Activated CD8-positive, alpha-beta memory T cell treated with anti-CD3 and anti-CD28 coated beads for 24 hours (primary cell): ENCODE data around the gene VWA5B2.

Source experiments
- DNase-seq: peaks from one replicate; pipeline ENCODE4 v3.0.0-alpha.2; 2020

Gene VWA5B2

DNA sequence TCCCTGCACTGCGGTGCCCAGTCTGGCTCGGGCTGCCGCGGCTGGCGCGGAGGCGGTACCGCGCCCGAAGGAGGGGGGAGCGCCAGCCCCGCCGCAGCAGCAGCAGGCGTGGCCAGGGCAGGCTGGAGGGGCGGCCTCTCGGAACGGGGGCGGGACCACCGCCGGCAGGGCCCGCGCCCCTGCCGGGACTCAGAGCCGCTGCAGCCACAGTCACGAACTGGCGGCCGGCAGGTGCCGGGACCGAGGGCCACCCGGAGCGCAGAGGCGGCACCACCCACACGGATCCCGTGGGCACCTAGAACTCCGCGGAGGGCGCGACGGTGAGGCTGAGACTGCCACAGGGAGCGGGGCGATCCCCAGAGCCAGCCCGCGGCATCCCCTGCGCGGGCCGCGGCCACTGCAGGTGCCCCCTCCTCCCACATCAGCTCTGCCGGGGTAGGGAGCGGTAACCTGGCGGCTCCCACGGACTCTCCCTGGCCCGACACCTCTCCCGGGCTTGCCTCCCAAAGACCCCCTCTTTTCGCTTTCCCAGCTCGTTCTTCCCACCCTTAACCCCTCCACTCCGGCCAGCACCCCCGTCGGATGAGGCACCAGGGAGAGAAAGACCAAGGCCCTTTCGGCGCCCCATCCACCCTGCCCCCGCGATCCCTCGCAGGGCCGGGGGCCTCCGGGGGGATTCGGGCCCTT lies at the start of gene VWA5B2:
Gene VWA5B2, plus strand, starts transcription at position 192 of the 687 bp plus-strand sequence. CDS start 944 bp downstream, outside the sequence.
- peak; percentile 87 for DNase-seq

DNA sequence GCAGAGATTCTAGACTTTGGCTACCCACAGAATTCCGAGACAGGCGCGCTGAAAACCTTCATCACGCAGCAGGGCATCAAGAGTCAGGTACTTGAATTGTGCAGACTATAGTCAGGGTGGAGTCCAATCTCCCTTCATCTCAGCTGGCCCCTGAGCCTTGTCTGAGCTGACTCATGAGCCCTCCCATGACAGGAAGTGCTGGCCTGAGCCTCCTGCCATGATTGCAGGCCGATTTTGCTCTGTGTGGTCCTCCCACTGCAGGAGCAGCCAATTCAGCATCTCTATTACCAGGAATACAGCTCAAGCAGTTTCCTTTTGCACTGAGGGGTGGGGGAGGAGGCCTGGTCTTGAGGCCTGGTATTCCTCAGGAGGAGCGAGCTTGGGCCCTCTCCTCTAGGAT lies 49.2 kb upstream of the VWA5B2 start:
- no peak for DNase-seq

DNA sequence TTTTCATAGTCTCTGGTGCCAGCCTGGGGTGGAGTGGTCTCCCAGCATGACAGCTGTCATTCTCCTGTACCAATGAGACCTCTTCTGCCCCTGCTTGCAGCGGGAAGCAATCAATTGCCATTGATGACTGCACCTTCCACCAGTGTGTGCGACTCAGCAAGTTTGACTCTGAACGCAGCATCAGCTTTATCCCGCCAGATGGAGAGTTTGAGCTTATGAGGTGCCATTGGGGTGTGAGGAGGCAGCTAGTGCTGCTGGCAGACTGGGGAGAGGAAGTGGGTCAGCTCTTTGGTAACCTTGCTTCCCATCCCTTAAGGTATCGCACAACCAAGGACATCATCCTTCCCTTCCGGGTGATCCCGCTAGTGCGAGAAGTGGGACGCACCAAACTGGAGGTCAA lies 47.8 kb upstream of the VWA5B2 start:
- no peak for DNase-seq

DNA sequence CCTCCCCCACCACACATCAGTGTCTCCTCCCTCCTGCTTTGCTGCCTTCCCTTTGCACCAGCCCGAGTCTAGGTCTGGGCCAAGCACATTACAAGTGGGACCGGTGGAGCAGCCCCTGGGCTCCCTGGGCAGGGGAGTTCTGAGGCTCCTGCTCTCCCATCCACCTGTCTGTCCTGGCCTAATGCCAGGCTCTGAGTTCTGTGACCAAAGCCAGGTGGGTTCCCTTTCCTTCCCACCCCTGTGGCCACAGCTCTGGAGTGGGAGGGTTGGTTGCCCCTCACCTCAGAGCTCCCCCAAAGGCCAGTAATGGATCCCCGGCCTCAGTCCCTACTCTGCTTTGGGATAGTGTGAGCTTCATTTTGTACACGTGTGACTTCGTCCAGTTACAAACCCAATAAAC lies 45.7 kb upstream of the VWA5B2 start:
- DNase-seq = no peak

DNA sequence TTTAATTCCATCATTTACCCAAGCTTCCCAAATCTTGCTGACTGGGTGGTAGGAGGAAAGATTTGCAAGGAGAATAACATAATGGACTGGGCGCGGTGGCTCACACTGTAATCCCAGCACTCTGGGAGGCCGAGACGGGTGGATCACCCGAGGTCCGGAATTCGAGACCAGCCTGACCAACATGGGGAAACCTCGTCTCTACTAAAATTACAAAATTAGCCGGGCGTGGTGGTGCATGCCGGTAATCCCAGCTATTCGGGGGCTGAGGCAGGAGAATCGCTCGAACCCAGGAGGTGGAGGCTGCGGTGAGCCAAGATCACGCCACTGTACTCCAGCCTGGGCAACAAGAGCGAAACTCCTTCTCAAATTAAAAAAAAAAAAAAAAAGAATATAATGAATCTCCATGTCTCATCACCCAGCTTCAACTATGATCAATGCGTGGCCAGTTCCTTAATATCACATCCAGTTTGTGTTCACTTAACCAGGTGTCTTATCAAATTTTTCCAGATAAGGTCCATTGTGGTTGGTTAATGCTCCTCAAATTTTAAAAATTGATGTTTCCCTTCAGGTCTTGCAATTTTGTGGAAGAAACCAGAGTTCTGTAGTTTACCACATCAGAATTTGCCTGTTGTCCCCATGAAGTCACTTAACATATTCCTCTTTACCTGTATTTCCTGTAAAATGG lies 44.7 kb upstream of the VWA5B2 start:
- DNase-seq = no peak

DNA sequence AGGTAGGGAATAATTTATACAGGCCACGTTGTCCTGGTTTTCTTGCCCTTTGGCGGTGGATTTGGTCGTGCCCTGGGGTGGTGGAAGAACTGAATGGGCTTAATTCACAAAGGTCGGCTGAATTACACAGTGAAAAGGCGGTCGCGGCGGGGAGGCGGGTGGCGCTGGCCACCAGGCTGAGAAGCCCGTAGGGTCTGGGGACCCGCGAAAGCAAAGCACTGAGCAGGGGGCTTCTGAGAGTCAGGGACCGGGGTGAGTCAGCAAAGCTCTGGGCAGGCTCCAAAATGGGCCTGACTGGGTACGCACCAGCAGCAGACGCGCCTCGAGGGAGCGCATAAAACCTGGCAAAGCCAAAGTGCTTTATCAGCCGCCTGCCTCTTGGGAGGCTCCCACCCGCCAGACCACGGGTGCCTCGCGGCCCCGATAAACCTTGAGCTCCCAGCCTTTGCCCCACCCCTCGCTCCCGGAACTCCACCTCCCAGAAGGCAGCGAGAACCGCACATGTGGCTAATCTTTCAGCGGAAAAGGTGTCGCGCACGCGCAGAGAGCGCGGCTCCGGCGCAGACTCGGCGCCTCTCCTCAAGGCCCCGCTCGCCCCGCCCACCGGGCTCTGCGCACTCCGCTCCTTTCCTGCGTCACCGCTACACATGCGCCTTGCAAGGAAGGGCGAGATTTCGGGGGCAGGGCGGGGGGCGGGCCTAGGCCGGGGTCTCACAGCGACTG lies 43.8 kb upstream of the VWA5B2 start:
- peak; percentile 99 for DNase-seq

DNA sequence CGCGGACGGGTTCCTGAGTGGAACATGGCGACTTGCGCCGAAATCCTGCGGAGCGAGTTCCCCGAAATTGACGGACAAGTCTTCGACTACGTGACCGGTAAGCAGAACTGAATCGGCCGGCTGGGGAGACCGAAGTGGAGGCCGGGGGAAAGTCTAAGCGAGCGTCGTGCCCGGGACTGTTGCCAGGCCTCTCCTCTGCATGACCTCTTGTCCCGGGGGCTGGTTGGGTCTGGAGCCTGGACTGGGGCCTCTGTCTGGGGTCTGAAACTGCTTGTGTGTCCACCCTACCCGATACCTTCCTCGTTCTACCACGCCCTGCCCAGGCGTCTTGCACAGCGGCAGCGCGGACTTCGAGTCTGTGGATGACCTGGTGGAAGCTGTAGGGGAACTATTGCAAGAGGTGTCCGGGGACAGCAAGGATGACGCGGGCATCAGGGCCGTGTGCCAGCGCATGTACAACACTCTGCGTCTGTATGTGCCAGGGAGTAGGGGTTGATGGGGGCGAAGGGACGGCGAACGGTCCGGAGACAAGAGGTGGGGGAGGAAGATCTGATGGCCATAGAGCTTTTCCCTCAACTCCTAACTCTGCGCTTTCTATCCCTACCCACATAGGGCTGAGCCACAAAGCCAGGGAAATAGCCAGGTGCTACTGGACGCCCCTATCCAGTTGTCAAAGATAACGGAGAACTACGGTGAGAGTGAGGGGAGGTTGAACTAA lies 43.0 kb upstream of the VWA5B2 start, which contains the start of gene ABCF3:
Gene ABCF3, plus strand, starts transcription at position 16 of the 718 bp plus-strand sequence. Its CDS starts 9 bp downstream, at position 25.
- no peak for DNase-seq

DNA sequence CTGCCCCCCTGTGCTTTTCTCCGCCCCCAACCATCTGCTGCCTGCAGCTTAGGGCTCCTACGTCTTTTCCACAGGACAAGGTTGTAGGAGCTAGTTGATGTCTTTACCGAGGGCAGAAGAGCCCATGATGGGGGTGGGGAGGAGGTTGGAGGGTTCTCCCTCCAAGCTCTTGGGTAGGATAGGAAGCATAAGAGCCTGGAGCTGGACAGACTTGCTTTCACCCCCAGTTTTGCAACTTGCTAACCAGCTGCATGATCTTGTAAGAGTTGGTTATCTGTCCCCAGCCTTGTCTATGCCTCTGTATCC lies 42.5 kb upstream of the VWA5B2 start:
- no peak for DNase-seq

DNA sequence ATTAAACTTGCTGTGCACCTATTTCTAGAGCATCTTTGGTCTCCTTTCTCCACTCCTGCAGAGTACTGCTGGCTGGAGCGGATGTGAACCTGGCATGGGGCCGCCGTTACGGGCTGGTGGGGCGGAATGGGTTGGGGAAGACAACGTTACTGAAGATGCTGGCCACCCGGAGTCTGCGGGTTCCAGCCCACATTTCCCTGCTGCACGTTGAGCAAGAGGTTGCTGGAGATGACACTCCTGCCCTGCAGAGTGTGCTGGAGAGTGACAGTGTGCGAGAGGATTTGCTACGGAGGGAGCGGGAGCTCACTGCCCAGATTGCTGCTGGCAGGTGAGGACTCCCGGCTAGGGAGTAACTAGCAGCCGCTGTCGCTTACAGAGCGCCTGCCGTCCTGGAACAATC lies 41.3 kb upstream of the VWA5B2 start:
- DNase-seq = no peak

DNA sequence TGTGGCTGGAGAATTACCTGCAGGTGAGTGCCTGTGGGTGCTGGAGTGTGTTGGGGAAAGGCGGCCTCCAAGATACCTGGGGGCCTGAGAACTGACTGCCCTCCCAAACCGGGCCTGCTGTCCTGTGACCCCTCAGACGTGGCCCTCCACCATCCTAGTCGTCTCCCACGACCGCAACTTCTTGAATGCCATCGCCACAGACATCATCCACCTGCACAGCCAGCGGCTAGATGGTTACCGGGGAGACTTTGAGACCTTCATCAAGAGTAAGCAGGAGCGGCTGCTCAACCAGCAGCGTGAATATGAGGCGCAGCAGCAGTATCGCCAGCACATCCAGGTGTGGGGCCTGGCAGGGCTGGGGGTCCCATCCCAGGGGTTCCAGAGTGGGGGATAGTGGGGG lies 40.0 kb upstream of the VWA5B2 start:
- no peak for DNase-seq

DNA sequence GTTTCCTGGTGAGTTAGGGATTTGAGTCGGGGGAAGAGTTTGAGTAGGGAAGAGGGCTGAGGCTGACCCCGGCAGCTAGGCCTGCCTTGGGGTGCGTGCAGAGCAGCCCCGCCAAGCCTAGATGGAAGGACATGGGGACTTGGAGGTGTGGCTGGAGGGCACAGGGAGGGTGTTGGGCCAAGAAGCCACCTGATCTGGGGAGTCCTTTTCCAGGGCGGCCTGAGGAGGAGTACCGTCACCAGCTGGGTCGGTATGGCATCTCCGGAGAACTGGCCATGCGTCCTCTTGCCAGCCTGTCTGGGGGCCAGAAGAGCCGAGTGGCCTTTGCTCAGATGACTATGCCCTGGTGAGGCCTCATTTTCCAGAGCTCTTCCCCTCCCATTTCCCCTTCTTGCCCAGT lies 36.5 kb upstream of the VWA5B2 start:
- DNase-seq = no peak

DNA sequence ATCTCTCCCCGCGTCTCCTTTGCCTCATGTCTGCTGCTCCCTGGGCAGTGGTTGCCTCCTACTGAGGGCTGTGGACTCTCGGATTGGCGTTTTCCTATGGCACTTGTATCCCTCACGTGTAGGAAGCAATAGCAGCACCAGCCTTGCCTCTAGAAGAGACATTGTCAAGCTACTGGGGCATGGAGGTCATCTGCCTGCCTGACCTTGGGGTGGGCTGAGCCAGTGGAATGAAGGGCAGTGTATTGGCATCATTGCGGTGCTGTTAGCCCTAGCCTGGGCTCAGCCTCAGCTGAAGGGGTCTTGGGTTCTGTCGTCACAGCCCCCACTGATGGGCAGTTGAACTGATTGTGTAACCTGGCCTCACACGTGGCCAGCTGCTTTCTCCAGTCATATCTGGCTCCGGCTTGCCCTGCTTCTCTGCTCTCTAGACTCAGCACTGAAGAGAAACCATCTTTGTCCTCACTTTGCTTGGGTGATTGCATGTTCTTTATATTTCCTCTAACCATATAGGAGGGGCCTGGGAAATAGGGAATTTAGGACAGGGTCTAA lies 35.3 kb upstream of the VWA5B2 start:
- DNase-seq = no peak

DNA sequence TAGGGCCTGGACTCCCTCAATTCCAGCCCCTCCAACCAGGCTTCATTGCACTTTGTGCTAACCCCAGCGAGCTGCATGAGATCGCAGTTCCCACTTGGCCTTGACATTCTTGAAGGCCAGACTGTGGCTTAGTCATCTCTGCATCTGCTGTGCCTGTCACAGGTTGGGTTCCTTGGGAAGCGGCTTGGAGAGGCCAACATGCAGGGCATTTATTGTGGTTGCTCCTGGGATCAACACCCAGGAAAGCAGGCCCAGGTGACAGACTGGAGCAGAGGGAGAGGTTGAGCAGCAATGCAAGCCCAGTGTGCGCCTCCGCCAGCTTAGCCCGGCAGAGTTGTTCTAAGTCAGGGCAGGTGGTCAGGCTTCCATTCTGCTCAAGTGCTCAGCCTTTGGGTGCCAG lies 32.8 kb upstream of the VWA5B2 start:
- DNase-seq = no peak

DNA sequence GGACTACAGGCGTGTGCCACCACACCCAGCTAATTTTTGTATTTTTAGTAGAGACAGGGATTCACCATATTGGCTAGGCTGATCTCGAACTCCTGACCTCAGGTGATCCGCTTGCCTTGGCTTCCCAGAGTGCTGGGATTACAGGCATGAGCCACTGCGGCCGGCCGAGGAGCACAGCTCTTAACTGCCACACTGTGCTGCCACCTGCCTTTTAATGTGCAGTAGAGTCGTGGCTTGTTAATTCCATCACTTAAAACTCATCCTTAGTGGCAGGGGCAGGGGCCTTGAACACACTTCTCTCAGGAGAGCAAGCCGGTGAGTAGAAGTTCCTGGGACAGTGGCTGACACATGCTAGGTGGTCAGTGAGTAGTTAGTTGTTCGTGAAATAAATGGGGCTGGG lies 30.9 kb upstream of the VWA5B2 start:
- DNase-seq = no peak

DNA sequence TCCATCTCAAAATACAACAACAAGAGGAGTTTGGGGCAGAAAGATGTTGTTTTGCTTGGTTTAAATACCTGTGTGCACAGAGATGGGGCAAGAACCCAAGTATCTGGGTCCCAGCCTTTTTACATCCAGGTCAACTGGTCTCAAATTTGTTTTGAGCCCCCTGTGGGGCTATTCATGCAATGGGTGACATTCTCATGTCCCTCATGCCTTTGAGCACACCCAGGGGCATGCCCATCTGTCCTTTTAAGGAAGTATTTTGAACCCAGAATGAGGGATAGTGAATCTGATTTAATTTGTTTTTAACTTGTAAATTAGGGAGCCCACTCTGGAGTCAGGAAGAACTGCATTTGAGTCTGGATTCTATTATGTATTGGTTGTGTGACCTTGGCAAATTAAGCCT lies 28.6 kb upstream of the VWA5B2 start:
- no peak for DNase-seq

DNA sequence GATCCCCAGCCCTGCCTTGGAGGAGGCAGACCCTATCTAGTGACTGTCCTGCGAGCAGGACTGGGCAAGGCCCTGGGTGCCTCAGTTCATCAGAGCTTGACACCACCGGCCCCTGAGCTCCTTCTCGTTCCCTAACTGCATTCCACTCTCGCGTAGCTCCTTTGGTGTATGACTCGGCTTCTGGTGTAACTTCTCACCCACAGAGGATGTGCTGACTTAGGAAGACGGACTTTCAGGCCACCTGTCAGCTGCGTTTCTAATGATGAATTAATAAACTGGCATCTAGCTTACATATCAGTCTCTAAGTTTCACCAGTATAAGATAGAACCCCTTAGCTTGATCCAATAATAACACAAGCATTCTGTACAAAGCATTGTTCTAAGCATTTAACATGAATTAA lies 25.9 kb upstream of the VWA5B2 start:
- no peak for DNase-seq

DNA sequence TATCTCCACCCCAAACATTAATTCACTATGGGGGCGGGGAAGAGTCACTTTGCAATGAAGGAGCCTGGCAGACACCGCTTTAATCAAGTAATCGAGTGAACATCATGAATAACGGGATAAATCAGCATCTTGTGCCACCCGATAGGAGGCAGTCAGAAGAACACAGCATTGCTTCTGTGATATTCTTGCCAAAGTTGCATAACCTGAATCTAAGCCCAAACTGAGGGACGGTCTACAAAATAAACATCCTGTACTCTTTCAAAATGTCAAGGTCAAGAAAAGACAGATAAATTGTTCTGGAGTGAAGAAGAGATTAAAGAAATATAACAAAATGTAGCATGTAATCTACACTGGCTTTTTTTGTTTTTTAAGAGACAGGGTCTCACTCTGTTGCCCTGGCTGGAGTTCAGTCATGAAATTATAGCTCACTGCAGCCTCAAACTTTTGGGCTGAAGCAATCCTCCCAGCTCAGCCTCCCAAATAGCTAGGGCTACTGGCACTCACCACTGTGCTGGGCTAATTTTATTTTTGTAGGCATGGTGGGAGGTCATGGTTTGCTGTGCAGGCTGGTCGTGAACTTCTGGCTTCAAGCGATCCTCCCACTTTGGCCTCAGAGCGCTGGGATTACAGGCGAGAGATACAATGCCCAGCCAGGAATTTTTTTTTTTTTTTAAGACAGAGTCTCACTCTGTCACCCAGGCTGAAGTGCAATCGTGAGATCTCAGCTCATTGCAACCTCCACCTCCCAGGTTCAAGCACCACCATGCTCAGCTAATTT lies 20.1 kb upstream of the VWA5B2 start:
- no peak for DNase-seq

DNA sequence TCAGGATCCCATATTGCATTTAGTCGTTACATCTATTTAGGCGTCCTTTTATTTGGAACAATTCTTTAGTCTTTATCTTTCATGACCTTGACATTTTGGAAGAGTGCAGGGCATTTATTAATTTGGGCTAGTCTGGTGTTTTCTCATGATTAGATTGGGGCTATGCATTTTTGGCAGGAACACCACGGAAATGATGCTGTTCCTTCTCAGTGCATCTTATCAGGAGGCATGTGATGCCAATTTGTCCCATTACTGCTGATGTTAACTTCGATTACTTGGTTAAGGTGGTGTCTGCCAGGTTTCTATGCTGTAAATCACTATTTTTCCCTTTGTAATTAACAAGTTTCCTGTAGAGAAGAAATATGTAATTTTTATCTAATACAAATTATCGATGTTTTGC lies 18.1 kb upstream of the VWA5B2 start:
- DNase-seq = no peak

DNA sequence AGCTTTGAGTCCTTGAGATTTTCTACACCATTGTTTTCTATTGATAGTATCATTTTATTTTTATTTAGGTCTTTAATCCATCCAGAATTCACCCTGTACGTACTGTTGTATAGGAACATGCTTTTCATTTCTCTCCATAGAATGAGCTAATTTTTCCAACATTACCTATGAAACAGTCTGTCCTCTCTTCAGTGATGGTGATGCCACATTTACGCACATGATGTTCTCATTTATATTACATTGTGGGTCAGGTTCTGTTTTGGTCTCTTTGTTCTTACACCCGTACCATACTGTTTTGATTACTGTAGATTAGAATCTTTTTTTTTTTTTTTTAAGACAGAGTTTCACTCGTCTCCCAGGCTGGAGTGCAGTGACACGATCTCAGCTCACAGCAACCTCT lies 17.7 kb upstream of the VWA5B2 start:
- no peak for DNase-seq

DNA sequence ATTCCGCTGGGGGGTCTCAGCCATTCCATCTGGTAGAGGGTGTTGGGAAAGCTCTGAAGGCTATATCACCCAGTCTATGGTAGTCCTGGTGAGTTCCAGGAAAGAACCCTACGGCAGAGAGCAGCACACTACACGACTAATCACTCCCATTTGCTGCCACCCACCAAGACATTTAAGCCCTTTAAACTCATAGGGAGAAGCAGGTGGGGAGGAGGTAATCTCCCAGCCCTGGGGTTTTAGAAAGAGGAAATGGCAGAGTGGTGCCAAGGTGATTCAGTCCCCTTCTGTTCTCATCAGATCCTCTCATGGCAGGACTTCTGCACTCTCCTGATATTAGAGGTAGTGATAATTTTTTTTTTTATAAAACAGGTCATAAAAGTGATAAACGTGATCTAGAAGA lies 10.6 kb upstream of the VWA5B2 start:
- DNase-seq = no peak

DNA sequence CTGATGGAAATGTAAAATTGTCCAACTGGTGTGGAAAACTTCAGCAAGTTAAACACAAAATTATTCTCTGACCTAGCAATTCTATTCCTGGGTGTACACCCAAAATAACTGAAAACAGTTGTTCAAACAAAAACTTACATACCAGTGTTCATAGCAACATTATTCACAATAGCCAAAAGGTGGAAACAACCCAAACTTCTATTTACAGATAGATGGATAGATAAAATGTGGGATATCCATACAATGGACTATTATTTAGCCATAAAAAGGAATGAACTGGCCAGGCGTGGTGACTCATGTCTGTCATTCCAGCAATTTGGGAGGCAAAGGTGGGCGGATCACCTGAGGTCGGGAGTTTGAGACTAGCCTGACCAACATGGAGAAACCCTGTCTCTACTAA lies 6.9 kb upstream of the VWA5B2 start:
- DNase-seq = no peak

DNA sequence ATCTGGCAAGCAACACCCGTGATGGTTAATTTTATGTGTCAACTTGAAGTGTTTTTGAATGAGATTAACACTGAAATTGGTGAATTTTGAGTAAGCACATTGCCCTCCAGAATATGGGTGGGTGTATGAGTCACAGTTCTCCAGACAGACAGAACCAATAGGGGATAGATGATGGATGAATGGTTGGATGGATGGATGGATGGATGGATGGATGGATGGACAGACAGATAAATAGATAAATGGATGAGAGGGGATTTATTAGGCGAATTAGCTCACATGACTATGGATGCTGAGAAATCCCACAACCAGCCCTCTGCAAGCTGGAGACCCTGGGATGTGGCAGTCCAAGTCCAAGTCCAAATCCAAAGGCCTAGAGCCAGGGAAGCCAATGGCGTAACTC lies 5.4 kb upstream of the VWA5B2 start:
- DNase-seq = no peak
